Hippocampal formation (tissue), 2 donors: ENCODE results near the gene PRRC2B.
"Not testable (repeated sequence)": the region's sequence is repeated elsewhere in the genome, so short reads cannot be mapped to it uniquely, and the experiment has no call there.

Experiments
- DNase-seq, 2 donors: peaks; one replicate each; lab custom pipeline; 2025; lab: John Stamatoyannopoulos, UW

PRRC2B gene

DNA sequence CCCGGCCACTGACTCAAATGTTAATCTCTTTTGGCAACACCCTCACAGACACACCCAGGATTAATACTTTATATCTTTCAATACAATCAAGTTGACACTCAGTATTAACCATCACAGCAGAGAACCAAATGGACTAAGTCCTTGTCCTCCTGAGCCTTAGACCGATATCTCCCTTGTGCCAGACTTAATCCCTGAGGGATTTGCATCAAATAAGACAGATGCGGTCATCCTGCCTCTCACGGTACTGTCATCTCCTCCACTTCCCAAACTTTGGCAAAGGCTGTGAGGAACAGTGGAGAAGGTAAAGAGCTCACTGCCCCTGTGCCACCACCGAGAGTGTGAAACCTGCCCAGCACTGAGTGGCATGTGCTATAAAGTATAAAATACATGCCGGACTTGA, 6.5 kb upstream of the PRRC2B start:
- no peak for DNase-seq

- DNase-seq = no peak
Measured at GRCh38 chr9:131391020-131391419, 2.9 kb upstream of the PRRC2B start.

DNA sequence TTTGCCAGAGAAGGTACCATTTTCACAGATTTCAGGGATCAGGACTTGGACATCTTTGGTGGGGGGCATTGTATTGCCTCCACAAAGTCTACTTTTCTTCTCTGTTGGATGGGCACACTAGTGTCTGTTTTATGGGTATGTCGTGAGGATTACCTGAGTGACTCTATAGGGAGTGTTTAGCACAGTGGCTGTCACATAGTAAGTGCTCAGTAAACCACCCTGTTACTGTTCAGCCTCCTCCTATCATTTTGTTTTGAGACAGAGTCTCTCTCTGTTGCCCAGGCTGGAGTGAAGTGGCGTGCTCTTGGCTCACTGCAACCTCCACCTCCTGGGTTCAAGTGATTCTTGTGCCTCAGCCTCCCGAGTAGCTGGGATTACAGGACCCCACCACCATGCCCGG, 2.4 kb upstream of the PRRC2B start:
- DNase-seq = no peak

- DNase-seq = no peak
Measured at GRCh38 chr9:131394464-131395156, 724 bp downstream of the PRRC2B start.

- DNase-seq = no peak
Measured at GRCh38 chr9:131395157-131396098, 1.5 kb downstream of the PRRC2B start.

DNA sequence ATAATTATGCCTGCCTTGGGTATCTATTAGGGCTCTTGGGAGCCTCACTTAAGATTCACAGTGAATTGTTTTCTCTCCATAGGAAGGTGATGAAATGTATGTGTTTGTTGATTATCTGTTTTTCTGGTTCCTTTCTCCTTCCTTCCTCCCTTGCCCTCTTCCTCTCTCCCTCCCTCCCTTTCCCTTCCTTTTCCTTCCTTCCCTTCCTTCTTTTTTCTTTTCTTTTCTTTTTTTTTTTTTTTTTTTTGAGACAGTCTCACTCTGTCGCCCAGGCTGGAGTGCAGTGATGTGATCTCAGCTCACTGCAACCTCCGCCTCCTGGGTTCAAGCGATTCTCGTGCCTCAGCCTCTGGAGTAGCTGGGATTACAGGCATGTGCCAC, 2.2 kb downstream of the PRRC2B start:
- DNase-seq = not testable (repeated sequence)

DNA sequence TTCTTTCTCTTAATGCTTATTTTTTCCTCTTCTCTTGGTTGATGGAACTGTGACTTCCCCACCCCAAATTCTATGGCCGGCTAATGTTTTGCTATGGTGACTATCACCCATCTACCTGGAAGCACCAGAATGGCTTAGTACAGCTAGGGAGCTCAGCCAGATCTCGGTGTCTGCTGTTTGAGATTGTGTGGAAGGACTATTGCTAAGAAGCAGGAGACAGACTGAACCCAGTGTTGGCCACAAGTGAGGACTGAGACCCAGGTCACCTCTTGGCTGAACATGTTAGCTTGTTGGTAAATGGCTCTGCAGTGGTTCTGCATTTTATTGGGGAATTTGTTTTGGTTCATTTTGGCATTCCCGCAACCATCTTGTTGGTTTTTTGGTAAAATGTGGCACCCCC, 2.7 kb downstream of the PRRC2B start:
- DNase-seq = no peak

DNA sequence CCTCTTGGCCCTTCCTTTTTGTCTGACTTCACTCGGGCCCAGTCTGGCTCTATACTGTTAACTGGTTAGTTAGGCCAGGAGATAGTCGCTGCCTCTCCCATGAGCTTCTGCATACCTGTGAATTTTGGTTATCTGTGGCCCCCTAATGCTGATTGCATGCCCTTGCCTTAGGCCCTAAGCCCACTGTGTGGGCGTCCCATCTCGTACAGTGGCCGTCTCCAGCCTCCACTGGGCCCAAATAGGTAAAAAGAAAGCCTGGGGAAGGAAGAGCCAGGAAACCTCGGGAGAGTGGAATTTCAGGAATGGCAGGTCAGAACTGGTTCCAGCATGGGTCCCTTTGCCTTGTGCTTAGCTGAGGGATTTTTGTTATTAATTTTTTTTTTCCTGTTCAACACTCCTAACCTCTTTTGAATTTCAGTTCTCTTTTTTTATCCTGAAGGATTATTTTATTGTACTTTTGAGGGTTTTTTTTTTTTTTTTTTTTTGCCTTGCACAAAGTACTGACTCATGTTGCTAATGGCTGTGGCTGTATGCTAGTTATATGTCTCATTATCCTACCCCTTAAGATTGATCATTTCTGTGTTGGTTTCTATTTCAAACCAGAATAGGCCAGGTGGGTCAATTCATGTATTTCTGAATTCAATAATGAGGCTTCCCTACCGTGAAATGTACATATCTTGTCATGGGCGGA, 3.4 kb downstream of the PRRC2B start:
- DNase-seq = no peak

DNA sequence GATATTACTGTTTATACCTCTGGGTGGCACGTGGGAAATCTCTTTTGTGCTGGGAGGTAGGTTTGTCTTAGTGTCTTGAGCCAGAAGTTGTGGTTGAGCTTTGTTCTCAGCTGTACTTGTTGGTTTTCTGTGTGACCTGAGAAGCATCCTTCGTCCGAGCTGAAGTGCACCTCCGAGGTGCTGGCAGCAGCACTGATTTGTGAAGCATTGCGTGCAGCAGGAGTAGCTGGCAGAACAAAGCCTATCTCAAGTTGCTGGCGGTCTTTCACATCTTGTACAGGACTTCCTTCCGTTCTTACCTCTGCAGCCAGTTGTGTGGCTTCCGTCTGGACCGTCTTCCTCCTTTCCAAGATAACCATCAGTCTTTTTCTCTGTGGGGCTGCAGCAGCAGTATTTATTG, 4.3 kb downstream of the PRRC2B start:
- DNase-seq = no peak

- no peak for DNase-seq
Measured at GRCh38 chr9:131399972-131400371, 6.1 kb downstream of the PRRC2B start.

- DNase-seq = no peak
Measured at GRCh38 chr9:131400627-131401026, 6.7 kb downstream of the PRRC2B start.

- DNase-seq = no peak
Measured at GRCh38 chr9:131402073-131402472, 8.2 kb downstream of the PRRC2B start.

GRCh38 chr9:131402738-131403492, 9.0 kb downstream of the PRRC2B start:
- DNase-seq = peak; percentile 72 to 79

DNA sequence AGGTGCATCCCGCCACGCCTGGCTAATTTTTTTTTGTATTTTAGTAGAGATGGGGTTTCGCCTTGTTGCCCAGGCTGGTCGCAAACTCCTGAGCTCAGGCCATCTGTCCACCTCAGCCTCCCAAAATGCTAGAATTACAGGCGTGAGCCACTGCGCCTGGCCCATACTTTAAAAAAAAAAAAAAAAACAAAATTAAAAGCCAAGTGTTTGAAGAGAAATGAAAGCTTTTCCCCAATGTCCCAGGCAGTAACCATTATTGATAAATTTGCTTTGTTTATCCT, 9.5 kb downstream of the PRRC2B start:
- no peak for DNase-seq

GRCh38 chr9:131404581-131404980, 10.7 kb downstream of the PRRC2B start:
- no peak for DNase-seq

GRCh38 chr9:131404987-131405386, 11.1 kb downstream of the PRRC2B start:
- DNase-seq = no peak

DNA sequence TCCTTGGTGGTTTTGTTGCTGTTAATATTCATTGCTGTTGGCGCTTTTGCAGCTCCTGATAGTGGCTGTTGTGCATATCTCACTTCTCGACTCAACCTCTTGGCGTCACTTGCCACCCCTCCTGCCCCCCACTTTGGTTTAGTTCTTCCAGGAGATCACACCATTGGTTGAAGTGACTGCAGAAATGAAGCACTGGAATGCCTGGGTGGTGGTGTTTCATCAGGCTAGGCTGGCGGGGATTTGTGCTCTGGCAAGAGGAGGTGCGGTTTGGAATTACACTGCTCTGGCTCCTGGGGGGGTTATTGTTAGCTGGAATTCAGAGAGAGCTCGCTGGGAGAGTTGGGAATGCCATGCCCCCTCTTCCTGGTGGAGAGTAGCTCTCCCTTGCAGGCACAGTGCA, 11.5 kb downstream of the PRRC2B start:
- DNase-seq = no peak

GRCh38 chr9:131405858-131406537, 12.1 kb downstream of the PRRC2B start:
- no peak for DNase-seq

DNA sequence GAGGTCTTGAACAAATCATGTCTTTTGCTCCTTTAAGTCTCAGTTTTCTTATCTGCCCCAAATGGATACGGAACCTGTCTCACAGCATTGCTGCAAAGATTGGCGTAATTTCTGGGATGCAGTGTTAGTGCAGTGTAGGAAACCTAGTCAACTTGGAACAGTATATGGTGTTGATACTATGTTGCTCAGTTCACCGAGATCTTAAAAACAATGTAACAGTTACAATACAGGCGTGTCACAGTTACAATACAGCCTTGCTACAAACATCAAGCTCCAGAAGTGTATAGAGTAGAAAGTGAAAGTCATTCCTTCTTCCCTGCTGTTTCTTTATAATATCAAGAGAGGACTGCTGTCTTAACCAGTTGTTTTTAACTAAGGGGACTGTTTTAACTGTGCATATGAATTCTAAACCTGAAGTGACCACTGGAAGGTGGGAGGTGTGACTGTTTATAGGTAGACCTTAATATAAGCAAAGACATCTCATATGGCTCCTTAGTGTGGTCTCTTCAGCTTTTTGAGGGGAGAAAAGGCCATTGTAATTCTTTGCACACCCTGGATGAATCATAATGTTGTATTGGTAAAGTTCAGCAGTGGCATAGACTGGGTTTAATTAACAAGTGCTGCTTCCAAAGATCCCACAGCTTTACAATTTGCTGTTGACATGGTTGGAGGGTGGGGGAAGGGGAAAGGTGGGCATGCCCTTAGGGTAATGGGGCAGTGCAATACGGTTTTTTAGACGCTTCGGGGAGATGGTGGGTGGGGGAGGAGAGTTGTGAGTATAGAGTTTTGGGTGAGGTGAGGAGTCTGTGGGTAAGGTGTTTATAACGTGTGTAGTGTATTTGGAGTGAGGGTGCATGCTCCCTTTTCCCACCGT, 12.9 kb downstream of the PRRC2B start:
- no peak for DNase-seq

GRCh38 chr9:131407717-131408195, 13.9 kb downstream of the PRRC2B start:
- peak; percentile 47 to 69 for DNase-seq
